Muscle of arm (tissue), 12 donors: ENCODE measurements around the gene ZNF385C. TPM values are rescaled to one million over a fixed set of nuclear protein-coding genes. Genes with fewer than 3 reads are reported as not detected.
A peak's percentile ranks its signal among the peaks of the same experiment; 100 is the strongest.

ENCODE experiments used
- DNase-seq: peaks from one replicate; pipeline ENCODE4 v3.0.0-alpha.2; 2013
- polyA plus RNA-seq, 12 donors: library from polyadenylated mRNA; unstranded; fragments of 120-200 nt; gene quantifications; one replicate each; pipeline ENCODE4 v1.2.1, GENCODE V29; 2013; ENCODE audit not compliant: insufficient read length in 12 of 12

The ZNF385C gene
- polyA plus RNA-seq, 12 donors, result 4.1 to 12.2 (median 6.5) TPM; not detected in 2

DNA sequence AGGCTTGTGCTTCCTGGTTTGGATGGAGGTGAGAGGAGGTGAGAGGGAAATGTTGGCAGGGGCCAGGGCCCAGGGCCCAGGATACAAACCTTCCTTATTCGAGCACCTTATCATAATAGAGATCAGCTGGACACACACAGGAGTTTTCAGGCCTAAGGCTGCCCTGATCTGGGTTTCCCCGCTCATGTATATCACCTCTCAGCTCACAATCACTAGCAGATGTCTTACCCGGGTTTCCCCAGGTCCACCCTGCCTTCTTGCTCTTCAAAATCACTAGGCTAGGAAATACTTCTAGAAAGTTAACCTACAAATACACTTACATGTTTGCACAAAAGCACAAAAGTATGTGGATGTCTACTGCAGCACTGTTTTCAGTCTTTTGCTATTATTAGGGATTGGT is 28.6 kb upstream of the ZNF385C start:
- DNase-seq, result no peak

DNA sequence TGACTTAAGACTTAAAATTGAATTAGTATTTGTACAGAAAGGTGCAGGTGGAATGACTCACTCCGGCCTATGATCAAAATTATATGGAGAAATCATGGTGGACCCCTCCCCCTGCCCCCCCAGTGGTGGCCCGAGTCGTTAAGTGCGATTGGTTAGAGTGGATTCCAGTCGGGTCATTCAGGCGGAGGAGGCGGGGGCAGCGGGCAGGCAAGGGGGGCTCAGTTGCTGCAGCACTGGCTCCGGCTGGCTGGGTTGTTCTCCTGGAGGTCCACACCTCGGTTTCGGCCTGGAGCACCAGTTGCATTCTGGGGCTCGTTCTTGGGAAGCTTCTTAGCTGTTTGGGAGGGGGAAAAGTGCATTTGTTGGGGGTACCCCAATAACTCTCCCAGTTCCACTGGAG is 27.3 kb upstream of the ZNF385C start:
- DNase-seq, result no peak

DNA sequence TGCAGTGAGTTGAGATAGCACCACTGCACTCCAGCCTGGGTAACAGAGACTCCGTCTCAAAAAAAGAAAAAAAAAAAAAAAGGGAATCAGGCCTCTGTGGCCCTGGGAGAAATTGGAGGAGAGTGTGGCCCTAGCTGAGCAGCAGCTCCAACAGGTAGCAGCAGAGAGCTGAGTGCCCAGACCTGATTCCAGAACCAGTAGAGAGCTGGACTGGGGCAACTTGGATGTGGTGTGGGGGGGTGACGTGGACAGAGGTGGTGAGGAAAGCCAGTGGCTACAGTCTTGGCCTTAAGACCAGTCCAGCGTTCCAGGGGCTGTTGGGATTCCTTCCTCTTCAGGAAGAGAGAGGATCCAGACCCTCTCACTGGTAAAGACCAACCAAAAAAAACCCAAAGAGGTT is 26.0 kb upstream of the ZNF385C start:
- no peak for DNase-seq

DNA sequence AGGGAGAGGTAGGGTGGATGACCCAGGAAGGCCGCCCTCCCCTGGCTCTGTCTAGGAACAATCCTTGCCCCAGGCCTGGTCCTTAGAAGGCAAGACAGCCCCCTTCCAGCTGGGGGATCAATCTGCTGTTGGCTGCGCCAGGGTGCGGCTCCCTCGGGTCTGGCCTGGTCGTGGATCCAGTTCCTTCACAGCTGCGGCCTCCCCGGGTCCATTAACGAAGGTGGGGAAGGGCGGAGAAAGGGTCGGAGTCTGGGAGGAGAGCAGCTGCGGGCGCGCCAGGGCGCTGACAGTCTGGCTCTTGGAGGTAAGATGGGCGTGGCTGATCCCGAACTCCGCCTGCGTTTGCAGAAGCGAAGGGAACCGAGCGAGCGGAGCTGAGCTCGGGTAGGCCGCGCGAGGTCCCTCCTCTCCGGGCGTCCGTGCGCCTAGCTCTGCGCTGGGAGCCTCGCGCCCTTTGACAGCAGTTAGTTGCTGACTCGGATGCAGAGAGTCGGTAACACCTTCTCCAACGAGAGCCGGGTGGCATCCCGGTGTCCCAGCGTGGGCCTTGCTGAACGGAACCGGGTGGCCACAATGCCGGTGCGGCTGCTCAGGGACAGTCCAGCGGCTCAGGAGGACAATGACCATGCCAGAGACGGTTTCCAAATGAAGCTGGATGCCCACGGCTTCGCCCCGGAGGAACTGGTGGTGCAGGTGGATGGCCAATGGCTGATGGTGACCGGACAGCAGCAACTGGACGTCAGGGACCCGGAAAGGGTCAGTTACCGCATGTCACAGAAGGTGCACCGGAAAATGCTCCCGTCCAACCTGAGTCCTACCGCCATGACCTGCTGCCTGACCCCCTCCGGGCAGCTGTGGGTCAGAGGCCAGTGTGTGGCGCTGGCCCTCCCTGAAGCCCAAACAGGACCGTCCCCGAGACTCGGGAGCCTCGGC is 24.4 kb upstream of the ZNF385C start, which contains the start of gene HSPB9:
Gene HSPB9, plus strand, starts transcription at position 434 of the 933 bp plus-strand sequence. Its CDS starts 47 bp downstream, at position 481.
- DNase-seq, result peak; percentile 46

DNA sequence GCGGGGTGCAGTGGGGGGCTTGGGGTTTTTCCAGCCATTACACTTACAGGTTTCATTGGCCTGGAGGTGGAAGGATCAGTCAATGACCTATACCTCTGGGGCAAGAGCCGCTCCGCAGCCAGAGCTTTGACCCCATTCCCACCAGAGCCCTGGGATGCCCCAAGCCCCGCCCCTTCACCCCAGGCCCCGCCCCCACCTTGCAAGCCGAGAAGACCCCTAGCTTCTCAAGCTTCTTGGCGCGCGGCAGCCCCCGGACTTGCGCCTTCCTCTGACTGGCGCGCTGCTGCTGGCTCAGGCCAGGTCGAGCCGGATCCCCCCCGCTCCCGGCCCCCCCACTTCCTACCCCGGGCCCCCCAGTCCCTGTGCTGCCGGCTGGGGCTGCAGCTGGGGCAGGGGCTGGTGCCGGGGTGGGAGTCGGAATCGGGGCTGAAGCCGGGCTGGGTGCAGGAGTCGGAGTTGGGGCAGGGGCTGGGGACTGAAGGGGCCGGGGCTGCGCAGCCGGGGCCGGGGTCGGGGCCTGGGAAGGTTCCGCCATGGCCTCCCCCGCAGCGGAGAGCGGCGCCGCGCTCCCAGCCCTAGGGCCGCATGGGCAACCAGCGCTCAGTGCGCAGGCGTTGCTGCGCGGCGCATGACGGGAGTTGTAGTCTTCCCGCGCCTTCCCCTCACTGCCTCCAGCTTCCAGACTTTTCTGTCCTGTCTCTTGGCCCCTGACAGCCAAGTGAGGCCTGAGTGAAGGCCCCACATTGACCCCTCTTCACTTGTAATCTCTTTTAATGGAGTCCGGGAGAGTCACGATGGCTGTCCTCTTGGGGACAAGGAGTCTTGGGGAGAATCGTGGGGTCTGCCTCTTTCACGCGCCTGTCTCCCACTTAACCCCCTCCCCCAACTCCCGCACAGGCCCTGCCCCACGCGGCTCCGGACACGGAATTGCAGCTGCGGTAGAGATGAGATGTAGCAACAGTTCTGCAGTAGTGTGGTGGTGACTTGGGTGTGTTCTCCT is 22.8 kb upstream of the ZNF385C start, which contains the start of gene KAT2A:
Gene KAT2A, minus strand, starts transcription at position 598 of the 1,000 bp plus-strand sequence. Its CDS starts 63 bp downstream, at position 535.
- peak; percentile 90 for DNase-seq

DNA sequence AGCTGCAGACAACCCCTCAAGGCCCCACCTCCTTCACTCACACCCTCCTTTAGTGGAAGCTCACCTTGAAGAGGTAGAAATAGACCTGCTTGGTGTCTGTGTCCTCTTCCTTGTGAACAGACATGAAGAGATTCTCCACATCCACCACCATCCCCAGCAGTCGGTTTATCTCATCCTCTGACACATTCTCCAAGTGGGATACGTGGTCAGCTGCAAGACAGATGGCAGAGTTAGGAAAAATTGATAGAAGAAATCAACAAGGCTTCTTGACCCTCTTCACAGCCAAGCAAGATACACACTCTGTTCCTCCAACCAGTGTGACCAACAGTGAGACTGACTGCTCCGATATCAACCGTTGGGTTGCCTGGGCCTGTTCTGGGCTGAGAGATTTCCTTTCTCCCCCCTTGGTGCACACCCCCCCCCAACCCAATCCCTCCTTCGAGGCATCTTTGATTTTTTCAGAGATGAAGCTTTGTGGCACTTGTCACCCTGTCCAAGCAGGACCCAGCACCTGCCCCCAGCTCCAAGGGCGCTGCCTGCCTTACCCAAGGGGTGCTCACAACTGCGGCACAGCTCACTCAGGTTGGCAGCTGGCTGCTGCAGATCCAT is 22.0 kb upstream of the ZNF385C start:
- DNase-seq, result no peak

DNA sequence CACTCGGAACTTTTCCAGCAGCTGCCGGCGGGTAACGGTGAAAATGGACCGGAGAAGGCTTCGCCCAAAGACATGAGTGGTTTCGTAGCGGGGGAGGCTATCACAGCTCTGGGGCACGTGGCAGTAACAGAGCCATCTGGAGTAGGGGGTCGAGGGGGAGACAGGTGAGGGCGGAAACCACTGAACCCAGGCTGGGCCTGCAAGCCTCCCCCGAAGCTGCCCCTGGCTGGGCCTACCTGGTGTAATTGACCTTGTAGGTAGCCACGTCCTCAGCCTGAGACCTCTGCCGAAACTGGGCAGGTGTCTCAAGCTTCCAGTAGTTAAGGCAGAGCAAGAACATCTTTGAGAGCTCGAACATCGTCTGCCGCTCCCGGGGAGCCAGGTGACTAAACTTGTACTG is 21.0 kb upstream of the ZNF385C start:
- DNase-seq, result no peak

DNA sequence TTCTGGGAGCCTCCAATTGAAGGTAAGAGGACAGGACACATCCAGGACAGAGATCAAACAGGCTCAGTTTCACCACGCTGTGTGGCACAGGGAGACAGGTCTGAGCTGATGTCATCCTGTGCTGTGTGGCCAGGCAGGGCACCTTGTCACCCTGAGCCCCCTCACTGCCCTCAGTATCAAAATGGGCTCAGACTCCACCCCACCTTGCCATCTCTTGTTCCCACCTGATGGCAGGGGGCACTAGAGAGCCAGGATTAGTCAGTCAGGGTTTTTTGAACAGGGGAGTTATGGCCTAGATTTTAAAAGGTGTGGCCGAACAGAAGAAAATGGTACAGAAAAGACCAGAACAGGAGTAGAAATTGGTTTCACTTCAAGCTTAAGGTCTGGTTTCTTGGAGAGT is 20.3 kb upstream of the ZNF385C start:
- no peak for DNase-seq

DNA sequence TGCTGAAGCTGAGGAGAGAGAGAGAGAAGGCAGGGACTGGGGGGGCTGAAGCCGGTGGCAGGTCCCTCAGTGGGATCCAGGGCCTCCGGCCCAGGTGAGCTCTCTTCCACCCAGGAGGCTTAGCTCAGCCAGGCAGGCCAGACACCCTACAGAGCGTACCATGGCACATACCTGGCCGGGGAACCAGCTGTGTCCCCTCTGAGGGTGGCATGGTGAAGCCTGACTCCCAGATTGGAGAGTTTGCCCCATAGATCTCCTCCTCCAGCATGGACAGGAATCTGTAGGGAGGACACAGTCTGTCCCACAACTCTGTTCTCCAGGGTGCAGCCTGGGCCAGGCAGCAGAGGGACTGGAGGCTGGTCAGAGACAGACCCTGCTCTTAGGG is 19.8 kb upstream of the ZNF385C start:
- no peak for DNase-seq

DNA sequence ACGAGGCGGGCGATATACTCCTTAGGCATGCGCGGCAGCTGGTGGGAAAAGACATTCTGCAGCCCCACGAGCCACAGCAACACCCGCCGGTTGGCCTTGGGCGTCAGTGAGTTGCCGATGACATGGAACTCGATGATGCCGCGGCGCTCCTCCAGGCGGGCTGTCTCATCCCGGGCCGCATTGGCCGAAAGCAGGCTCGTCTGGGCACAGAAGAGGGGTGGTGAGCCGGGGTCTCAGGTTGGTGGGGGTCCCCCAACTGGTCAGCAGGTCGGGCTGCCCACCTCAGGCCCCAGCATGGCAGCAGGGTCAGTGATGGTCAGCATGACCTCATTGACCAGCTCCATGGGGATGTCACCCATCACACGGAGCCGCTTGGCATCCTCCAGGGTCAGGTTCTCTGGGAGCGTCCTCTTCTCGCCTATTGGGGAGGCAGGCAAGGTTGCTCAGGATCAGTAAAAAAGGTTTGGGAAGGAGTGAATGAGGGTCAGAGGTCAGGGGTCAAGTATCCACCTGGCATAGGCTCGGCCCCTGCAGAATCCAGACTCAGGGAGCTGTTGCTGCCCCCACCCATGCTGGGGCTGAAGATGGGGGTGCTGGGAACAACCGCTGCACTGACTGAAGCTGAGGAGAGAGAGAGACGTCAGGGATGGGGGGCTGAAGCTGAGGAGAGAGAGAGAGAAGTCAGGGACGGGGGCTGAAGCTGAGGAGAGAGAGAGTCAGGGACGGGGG is 19.3 kb upstream of the ZNF385C start:
- no peak for DNase-seq

DNA sequence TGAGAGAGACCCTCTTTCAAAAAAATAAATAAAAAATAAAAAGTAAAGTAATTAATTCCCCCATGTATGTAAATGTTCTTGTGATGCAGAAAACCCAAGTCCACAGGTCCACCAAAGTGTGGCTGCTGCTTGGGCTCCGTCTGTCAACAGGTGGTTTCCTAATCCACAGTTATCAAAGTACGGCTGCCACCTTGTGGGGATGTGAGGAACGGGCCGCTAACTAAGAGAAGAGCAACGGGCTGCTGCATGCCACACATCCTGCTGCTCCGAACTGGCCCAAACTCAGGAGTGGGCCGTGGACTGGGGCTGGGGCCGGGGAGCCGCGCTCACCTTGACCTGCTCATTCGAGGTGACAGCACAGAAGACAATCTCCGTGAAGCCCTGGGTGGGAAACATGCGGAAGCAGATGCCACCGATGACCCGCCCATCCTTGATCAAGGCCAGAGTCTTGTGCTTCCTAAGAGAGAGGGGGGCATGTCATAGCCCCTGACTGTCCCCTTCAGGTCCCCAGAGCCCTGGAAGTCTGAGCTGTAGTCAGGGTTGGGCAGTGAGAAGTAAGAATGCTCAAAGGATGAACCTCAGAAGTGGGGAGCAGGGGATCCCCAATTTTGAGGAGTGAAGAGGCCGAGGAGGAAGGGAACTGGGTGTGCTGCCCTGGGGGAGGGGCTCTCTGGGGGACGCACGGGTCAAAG is 18.6 kb upstream of the ZNF385C start:
- DNase-seq, result peak; percentile 74

DNA sequence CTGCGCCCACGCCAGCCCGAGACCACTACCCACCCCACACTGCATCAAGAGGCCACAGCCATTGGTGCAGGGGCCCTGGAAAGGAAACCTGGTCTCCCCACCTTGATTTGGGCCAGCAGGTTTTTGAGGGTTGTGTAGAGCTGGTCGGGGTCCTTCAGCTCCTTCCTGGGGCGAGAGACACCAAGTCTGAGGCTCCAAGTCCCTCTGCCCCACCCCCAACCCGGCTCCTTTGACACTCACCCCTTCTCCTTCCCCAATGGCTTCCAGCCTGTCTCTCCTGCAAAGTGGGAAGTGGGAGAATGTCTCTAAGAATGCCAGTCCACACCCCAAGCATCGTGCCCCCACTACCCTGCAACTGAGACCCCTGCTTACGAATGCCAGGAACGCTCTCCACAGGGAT is 15.8 kb upstream of the ZNF385C start:
- no peak for DNase-seq

DNA sequence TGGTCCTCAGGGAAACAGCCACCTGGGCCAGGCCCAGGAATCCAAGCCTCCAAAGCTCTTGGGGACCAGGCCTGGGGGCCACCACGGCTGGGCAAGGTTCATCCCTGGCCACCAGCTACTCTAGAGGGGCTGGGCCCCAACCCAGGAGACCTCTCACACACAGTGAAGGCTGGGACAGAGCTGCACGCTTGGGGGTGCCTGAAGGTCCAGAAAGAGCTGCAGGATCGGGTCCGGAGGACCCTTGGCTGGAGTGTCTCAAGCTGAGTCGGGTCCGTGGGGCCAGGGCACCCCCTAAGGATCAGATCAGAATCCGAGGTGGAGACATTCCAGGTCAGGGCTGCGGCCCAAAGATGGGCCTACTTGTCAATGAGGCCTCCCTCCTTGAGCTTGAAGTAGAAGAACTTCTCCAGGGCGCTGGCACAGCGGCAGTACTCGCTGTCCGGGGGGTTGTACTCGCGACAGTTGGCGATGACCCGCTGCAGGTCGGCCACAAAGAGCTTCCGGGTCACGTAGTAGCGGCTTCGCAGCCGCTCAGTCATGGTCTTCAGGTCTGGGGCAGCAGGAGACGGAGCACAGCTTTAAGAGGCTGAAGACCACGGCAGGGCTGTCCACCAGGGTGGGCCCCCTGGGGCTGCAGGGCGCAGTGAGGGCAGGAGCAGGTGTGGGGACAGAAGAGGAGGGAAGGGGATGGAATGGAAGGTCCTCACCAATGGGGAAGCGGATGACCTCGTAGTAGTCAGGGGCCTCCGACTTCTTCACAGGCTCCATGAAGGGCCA is 15.2 kb upstream of the ZNF385C start:
- no peak for DNase-seq

DNA sequence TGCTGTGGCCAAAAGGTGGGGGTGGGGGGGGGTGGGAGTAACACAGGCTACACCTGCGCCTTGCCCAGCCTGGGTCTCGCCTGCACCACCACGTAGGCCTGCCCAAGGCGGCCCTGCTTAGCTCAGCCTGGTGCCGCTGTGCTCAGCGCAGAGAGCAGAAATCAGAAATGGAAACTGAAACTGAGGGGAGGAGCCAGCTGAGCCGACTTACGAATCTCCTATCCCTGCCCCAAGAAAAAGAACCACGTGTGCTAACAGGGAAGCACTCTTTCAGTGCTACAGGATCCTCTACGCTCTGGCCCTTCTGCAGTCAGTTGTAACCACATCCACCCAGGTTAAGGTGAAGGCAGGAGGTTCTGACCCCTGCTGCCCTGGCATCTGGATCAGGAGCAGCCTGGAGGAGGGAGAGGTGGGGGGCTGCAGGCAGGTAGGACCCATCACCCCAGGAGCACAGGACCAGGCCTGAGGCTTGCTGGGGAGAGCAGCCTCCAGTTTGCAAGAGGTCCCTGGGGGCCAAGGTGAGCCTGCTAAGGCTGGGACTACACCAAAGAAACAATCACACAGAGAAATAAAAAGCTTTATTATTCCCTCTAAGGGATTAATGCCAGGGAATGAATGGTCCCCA is 14.4 kb upstream of the ZNF385C start, which contains the start of gene DHX58:
Gene DHX58, minus strand, starts transcription at position 163 of the 625 bp plus-strand sequence. CDS start 822 bp downstream, outside the sequence.
- peak; percentile 89 for DNase-seq

DNA sequence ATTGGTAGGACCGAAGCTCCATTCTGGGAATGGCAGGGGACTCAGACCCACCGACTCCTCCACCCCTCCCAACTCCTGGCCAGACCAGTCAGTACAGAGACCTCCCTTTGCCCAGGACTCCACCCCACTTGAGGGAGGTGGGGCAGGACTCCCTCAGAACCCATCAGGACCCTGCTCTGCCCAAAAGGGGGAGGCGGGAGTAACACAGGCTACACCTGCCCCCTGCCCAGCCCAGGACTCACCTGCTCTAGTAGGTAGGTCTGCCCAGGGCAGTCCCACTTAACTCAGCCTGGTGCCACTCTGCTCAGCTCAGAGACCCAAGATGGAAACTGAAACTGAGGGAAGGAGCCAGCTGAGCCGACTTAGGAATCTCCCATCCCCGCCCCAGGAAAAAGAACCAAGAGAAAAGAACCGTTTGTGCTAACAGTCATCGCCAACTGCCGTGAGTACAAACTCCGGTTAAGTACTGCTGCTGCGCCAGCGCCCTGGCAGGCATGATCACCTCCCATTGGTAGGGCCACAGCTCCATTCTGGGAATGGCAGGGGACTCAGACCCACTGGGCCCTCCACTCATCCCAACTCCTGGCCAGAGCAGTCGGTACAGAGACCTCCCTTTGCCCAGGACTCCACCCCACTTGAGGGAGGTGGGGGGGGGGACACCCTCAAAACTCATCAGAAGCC is 13.7 kb upstream of the ZNF385C start:
- DNase-seq, result no peak

DNA sequence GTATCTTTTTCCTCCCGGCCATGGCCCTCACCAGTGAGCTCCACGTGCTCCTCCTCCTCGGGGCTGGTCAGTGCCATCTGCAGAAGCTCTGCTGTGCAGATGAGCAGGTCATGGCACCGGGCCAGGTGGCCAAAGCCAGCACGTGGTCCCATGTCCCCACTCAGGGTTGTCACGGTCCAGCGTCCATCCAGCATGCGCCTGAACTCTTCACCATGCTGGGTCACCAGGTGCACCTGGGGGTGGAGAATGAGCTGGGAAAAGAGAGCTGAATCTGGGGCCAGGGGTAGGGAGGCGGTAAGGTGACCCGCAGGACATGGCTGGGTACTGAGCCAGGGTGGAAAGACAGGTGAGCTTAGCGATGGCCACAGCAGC is 13.0 kb upstream of the ZNF385C start:
- no peak for DNase-seq

DNA sequence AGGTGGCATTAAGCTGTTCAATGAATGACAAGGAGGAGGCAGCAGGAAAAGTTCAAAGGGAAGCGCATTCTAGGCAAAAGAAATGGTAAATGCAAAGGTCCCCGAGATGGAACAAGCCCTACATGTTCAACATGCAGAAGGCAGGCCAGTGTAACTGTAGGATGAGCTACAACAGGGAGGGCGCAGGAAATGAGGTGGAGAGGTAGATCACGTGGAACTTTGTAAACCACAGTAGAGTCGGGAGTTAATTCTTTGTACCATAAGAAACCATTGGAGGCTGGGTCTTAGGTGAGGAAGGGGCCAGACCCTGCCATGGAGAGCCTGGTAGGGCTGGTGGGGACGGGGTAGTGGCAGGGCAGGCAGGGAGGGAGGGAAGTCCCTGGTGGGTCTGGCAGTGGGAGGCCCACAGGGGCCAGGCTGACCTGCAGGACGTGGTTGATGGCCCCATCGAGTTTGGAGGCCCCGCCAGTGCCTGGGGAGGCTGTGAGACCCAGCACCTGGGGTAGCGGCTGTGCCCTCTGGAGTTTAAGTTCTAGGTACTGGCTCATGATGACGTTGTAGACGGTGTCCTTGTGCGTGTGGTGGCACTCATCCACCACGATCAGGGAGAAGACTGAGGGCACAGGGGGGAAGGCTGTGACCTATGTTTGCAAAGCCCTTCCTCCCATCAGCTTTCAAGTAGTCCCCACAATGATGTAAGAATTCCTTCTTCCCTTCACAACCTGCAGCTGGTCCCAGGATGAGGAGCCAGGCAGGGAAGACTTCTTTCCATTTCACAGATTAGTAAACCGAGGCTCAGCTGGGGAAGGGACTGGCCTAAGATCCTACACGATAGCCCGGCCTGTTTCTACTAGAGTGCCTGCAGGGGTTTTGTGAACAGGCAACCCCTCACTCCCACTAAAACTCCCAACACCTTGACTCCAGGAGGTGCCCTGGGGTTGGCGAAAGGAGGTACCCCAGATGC is 12.3 kb upstream of the ZNF385C start:
- no peak for DNase-seq
